ENCODE data around the gene GRB2. TPM values are rescaled to one million over a fixed set of nuclear protein-coding genes. Genes with fewer than 3 reads are reported as not detected.

The GRB2 gene
- total RNA-seq, 2 donors from 2014 or later = 88.3 to 95.7 TPM

- DNase-seq (ENCODE audit: low spot score) = peak; percentile 98
- Histone ChIP-seq H3K4me3 (peak overlapping the region; percentile 36 to 55), H3K27me3 (replicated peaks; ENCODE audit: insufficient read depth) (no peaks in the 10 kb centered on the region), H3K27ac (peak overlapping the region; percentile 76 to 85), H3K9me3 (no peaks in the 10 kb centered on the region), H3K36me3 (no peaks in the 10 kb centered on the region), H3K4me1 (replicated peaks) (peaks cover 3% of the 10 kb centered on the region)
- intact Hi-C loops (cut with DNase I) = no loop called here
- peak in 2 of 4 experiments; percentile 39 to 52 for TF ChIP-seq CTCF (IDR thresholded peaks at IDR 0.05)
- peak; percentile 82 for TF ChIP-seq POLR2AphosphoS5 (IDR thresholded peaks at IDR 0.05)
- TF ChIP-seq POLR2A (IDR thresholded peaks at IDR 0.05) = peak; percentile 41
- WGBS = 1% methylated on average over 28 of the region's 28 CpGs
Observed at GRCh38 chr17:75393523-75394331, 11.8 kb downstream of the GRB2 start.

- TF ChIP-seq POLR2AphosphoS5 (IDR thresholded peaks at IDR 0.05) = no peak
- no peak for TF ChIP-seq CTCF (IDR thresholded peaks at IDR 0.05)
- no peak for TF ChIP-seq POLR2A (IDR thresholded peaks at IDR 0.05)
- Histone ChIP-seq H3K4me3 (peak overlapping the region in 1 of 2 donors; percentile 55), H3K4me1 (replicated peaks) (peaks cover 3% of the 10 kb centered on the region), H3K27ac (peak overlapping the region; percentile 41 to 85), H3K36me3 (no peaks in the 10 kb centered on the region), H3K9me3 (no peaks in the 10 kb centered on the region), H3K27me3 (replicated peaks; ENCODE audit: insufficient read depth) (no peaks in the 10 kb centered on the region)
- DNase-seq (ENCODE audit: low spot score) = no peak
- intact Hi-C loops (cut with DNase I) = no loop called here
- 12% methylated on average over 3 of the region's 3 CpGs for WGBS
Observed at GRCh38 chr17:75392559-75392958, 12.9 kb downstream of the GRB2 start.

GRCh38 chr17:75390982-75391381 is 14.5 kb downstream of the GRB2 start:
- TF ChIP-seq POLR2A (IDR thresholded peaks at IDR 0.05) = no peak
- no peak for TF ChIP-seq CTCF (IDR thresholded peaks at IDR 0.05)
- TF ChIP-seq POLR2AphosphoS5 (IDR thresholded peaks at IDR 0.05) = no peak
- H3K4me3 ChIP-seq = no peak overlapping the region
- H3K27ac ChIP-seq = no peak overlapping the region
- WGBS = 28% methylated on average over 3 of the region's 3 CpGs
- DNase-seq (ENCODE audit: low spot score) = no peak
- H3K36me3 ChIP-seq = no peaks in the 10 kb centered on the region
- intact Hi-C loops (cut with DNase I) = no loop called here
- no peaks in the 10 kb centered on the region for H3K9me3 ChIP-seq
- peaks cover 3% of the 10 kb centered on the region for H3K4me1 ChIP-seq (replicated peaks)
- no peaks in the 10 kb centered on the region for H3K27me3 ChIP-seq (replicated peaks; ENCODE audit: insufficient read depth)

- intact Hi-C loops (cut with DNase I) = no loop called here
- no peaks in the 10 kb centered on the region for H3K27me3 ChIP-seq (replicated peaks; ENCODE audit: insufficient read depth)
- no peak overlapping the region for H3K4me3 ChIP-seq
- no peaks in the 10 kb centered on the region for H3K9me3 ChIP-seq
- 58% methylated on average over 3 of the region's 3 CpGs for WGBS
- no peak for DNase-seq (ENCODE audit: low spot score)
- no peaks in the 10 kb centered on the region for H3K4me1 ChIP-seq (replicated peaks)
- H3K27ac ChIP-seq = no peak overlapping the region
- no peak for TF ChIP-seq CTCF (IDR thresholded peaks at IDR 0.05)
- no peak for TF ChIP-seq POLR2A (IDR thresholded peaks at IDR 0.05)
- no peak for TF ChIP-seq POLR2AphosphoS5 (IDR thresholded peaks at IDR 0.05)
- H3K36me3 ChIP-seq = no peaks in the 10 kb centered on the region
Observed at GRCh38 chr17:75388476-75389030, 16.9 kb downstream of the GRB2 start.

All from prostate gland (tissue), 2 donors.